Gastroesophageal sphincter (tissue), 4 donors: Measurements from ENCODE around the gene CDHR5. TPM values are rescaled to one million over a fixed set of nuclear protein-coding genes. Genes with fewer than 3 reads are reported as not detected.

Experiments
- ATAC-seq: fragments of 150-250 bp; one replicate; pipeline ENCODE4 v1.9.1; 2016; ENCODE audit warnings: mild to moderate bottlenecking, moderate library complexity
- H3K27ac ChIP-seq, 4 donors: fragments of 200-600 bp; sonication (generic) in 3 of 4; 1 replicate in 3 of 4; 2 replicates in 1 of 4; pipeline ENCODE4 v1.5.1; 2016 to 2019
- H3K27me3 ChIP-seq: fragments of 200-600 bp; sonication (generic); one replicate; pipeline ENCODE4 v1.5.1; 2019
- H3K36me3 ChIP-seq, 2 donors: fragments of 200-600 bp; sonication (generic); one replicate each; pipeline ENCODE4 v1.5.1; 2019; ENCODE audit warnings: control low read depth in 1 of 2
- H3K4me1 ChIP-seq, 3 donors: fragments of 200-600 bp; sonication (generic); 1 replicate in 2 of 3; 2 replicates in 1 of 3; pipeline ENCODE4 v1.5.1; 2016 to 2019; ENCODE audit warnings: control low read depth in 2 of 3
- H3K4me3 ChIP-seq, 2 donors: fragments of 200-600 bp; sonication (generic); one replicate each; pipeline ENCODE4 v1.5.1; 2019; ENCODE audit warnings: mild to moderate bottlenecking in 1 of 2, moderate library complexity in 1 of 2
- H3K9me3 ChIP-seq, 3 donors: fragments of 200-600 bp; sonication (generic); one replicate each; pipeline ENCODE4 v1.5.1; 2017 to 2019; ENCODE audit warnings: control low read depth in 2 of 3
- CTCF ChIP-seq, 4 experiments: fragments of 200-600 bp in 2 of 4; fragments of 450-650 bp in 2 of 4; sonication (generic) in 1 of 4; IDR thresholded peaks; one replicate each; pipeline ENCODE4 v1.5.1; 2017 to 2019; ENCODE audit warnings: antibody characterized with exemption in 4 of 4, mild to moderate bottlenecking in 2 of 4, moderate library complexity in 2 of 4
- EP300 ChIP-seq: sonication (generic); formaldehyde crosslinking; IDR thresholded peaks from one replicate; pipeline ENCODE4 v1.6.1; 2017; ENCODE audit warnings: antibody characterized with exemption, mild to moderate bottlenecking
- POLR2A ChIP-seq, 2 donors: fragments of 450-650 bp; IDR thresholded peaks; one replicate each; pipeline ENCODE4 v1.6.1; 2017; ENCODE audit warnings: antibody characterized with exemption in 2 of 2, mild to moderate bottlenecking in 2 of 2, moderate library complexity in 1 of 2
- POLR2AphosphoS5 ChIP-seq: sonication (generic); formaldehyde crosslinking; IDR thresholded peaks from one replicate; pipeline ENCODE4 v1.6.1; 2017; ENCODE audit warnings: antibody characterized with exemption
- WGBS, 2 donors: methylation state at CpG; one replicate each; pipeline ENCODE4 v1.1.5; 2018; ENCODE audit warnings: low coverage in 1 of 2; 5-methylcytosine and 5-hydroxymethylcytosine counted together
- total RNA-seq, 4 donors: library from RNA; depleted of rRNA; stranded (reverse); fragments of >200 nt; gene quantifications; one replicate each; pipeline ENCODE4 v1.1.0, GENCODE V29; 2016

The CDHR5 gene
- total RNA-seq, 4 donors from 2014 or later: not detected

DNA sequence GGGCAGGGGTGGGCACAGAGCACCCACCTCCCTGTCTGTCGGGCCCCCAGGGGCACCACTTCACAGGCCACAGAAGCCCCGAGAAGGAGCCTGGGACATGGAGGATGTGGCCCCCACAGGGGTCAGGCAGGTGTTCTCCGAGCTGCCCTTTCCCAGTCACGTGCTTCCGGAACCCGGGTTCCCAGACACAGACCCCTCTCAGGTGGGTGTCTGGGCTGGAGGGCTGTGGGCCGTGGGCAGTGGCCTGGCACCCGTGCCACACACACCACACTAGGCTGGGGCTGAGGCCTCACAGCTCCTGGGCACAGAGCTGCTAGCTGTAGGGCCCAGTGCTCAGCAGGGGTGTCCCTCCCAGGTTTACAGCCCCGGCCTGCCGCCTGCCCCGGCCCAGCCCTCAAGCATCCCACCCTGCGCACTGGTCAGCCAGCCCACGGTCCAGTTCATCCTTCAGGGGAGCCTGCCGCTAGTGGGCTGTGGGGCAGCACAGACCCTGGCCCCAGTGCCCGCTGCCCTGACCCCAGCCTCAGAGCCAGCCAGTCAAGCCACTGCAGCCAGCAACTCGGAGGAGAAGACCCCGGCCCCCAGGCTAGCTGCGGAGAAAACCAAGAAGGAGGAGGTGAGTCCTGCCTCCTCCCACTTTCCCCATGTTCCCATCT, 14.5 kb downstream of the CDHR5 start:
- Histone ChIP-seq H3K4me1 (peaks cover 0 to 45% (median 22%) of the 10 kb centered on the region in 3 donors), H3K27me3 (no peaks in the 10 kb centered on the region), H3K27ac (no peak overlapping the region), H3K9me3 (no peaks in the 10 kb centered on the region), H3K36me3 (peaks cover 0 to 90% of the 10 kb centered on the region in 2 donors), H3K4me3 (no peak overlapping the region)
- no peak for ATAC-seq
- 80% methylated on average over 2 of the region's 18 CpGs; no CpG with 5 or more reads in 1 of the 2 donors for WGBS, 2 donors
- no peak for TF ChIP-seq CTCF (IDR thresholded peaks at IDR 0.05)

- WGBS, 2 donors: no CpG with 5 or more reads among the region's 28 CpGs
- peaks cover 0 to 99% of the 10 kb centered on the region in 2 donors for H3K36me3 ChIP-seq
- H3K4me1 ChIP-seq: peaks cover 0 to 36% (median 13%) of the 10 kb centered on the region in 3 donors
- H3K27ac ChIP-seq: no peak overlapping the region
- no peaks in the 10 kb centered on the region for H3K9me3 ChIP-seq
- H3K27me3 ChIP-seq: no peaks in the 10 kb centered on the region
- no peak for TF ChIP-seq CTCF (IDR thresholded peaks at IDR 0.05)
- no peak for TF ChIP-seq POLR2A (IDR thresholded peaks at IDR 0.05)
- TF ChIP-seq EP300: no peak
- TF ChIP-seq POLR2AphosphoS5: no peak
- no peak for ATAC-seq
- no peak overlapping the region for H3K4me3 ChIP-seq
Measured at GRCh38 chr11:609341-609811, 15.4 kb downstream of the CDHR5 start.

GRCh38 chr11:608791-609251, 15.9 kb downstream of the CDHR5 start:
- ATAC-seq: no peak

GRCh38 chr11:607971-608659, 16.6 kb downstream of the CDHR5 start:
- TF ChIP-seq POLR2A (IDR thresholded peaks at IDR 0.05): no peak
- no peak for TF ChIP-seq POLR2AphosphoS5
- TF ChIP-seq CTCF (IDR thresholded peaks at IDR 0.05): no peak
- no peak for TF ChIP-seq EP300
- no peak overlapping the region for H3K4me3 ChIP-seq
- ATAC-seq: no peak
- no peaks in the 10 kb centered on the region for H3K27me3 ChIP-seq
- WGBS, 2 donors: 86 to 88% methylated on average over 11 to 14 of the region's 45 CpGs
- H3K9me3 ChIP-seq: no peaks in the 10 kb centered on the region
- no peak overlapping the region for H3K27ac ChIP-seq
- H3K4me1 ChIP-seq: peaks cover 0 to 23% (median 4%) of the 10 kb centered on the region in 3 donors
- peaks cover 0 to 100% of the 10 kb centered on the region in 2 donors for H3K36me3 ChIP-seq

More at GRCh38 chr11:608791-609251, 15.9 kb downstream of the CDHR5 start:
- Histone ChIP-seq H3K36me3 (peaks cover 0 to 99% of the 10 kb centered on the region in 2 donors), H3K27me3 (no peaks in the 10 kb centered on the region), H3K9me3 (no peaks in the 10 kb centered on the region), H3K4me1 (peaks cover 0 to 30% (median 7%) of the 10 kb centered on the region in 3 donors), H3K27ac (no peak overlapping the region), H3K4me3 (no peak overlapping the region)
- TF ChIP-seq CTCF (IDR thresholded peaks at IDR 0.05) (no peak), EP300 (no peak), POLR2A (IDR thresholded peaks at IDR 0.05) (no peak), POLR2AphosphoS5 (no peak)
- WGBS, 2 donors: no CpG with 5 or more reads among the region's 28 CpGs
